Ovary (tissue), 3 donors: ENCODE measurements around the gene SYNE4.

Experiments
- POLR2A ChIP-seq: fragments of 450-650 bp; IDR thresholded peaks from one replicate; pipeline ENCODE4 v1.6.1; 2017; ENCODE audit warnings: antibody characterized with exemption, mild to moderate bottlenecking, moderate library complexity
- TF ChIP-seq, protein P1 (sequence below), 3 donors: fragments of 450-650 bp in 2 of 3; fragments of 200-600 bp in 1 of 3; IDR thresholded peaks; one replicate each; pipeline versions ENCODE4 v1.5.1 to v1.8.0; 2016 to 2022; ENCODE audit warnings: antibody characterized with exemption in 3 of 3, mild to moderate bottlenecking in 1 of 3
- donor health status: DM: no; HTN: no; CAD: no.

DNA sequence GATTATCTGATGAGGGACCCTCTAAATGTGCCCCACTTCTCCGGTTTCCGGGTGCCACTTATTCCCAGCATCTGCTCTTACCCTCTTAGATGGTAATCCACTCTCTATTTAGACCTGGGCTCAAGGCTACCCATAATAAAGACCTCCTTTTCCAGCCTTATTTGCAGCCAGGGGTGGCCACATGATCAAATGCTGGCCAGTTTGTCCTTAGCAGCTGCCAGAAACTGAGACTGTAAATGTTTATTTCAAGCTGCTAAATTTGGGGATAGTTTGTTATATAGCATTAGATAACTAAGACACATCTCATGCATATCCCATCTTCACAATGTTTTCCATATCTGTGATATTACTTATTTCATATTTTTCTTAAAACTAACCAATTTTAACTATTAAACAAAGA is 35.3 kb upstream of the SYNE4 start:
- TF ChIP-seq, protein P1, sequence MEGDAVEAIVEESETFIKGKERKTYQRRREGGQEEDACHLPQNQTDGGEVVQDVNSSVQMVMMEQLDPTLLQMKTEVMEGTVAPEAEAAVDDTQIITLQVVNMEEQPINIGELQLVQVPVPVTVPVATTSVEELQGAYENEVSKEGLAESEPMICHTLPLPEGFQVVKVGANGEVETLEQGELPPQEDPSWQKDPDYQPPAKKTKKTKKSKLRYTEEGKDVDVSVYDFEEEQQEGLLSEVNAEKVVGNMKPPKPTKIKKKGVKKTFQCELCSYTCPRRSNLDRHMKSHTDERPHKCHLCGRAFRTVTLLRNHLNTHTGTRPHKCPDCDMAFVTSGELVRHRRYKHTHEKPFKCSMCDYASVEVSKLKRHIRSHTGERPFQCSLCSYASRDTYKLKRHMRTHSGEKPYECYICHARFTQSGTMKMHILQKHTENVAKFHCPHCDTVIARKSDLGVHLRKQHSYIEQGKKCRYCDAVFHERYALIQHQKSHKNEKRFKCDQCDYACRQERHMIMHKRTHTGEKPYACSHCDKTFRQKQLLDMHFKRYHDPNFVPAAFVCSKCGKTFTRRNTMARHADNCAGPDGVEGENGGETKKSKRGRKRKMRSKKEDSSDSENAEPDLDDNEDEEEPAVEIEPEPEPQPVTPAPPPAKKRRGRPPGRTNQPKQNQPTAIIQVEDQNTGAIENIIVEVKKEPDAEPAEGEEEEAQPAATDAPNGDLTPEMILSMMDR (IDR thresholded peaks at IDR 0.05) = no peak
- TF ChIP-seq POLR2A = no peak
